Mesothelial cell of epicardium (in vitro differentiated cells): ENCODE data around the gene CSH1. TPM values are rescaled to one million over a fixed set of nuclear protein-coding genes. Genes with fewer than 3 reads are reported as not detected.
"Not testable (repeated sequence)": the region's sequence is repeated elsewhere in the genome, so short reads cannot be mapped to it uniquely, and the experiment has no call there.

Experiments used
- DNase-seq, 2 experiments: peaks; one replicate each; pipeline ENCODE4 v3.0.0; 2021; ENCODE audit warnings: low spot score in 2 of 2; ENCODE audit not compliant: unreplicated experiment in 2 of 2
- H3K27ac Mint-ChIP-seq: 2 replicates; pipeline ENCODE4 v1.8.0; 2021; ENCODE audit warnings: mixed read lengths
- H3K27me3 Mint-ChIP-seq: 2 replicates; pipeline ENCODE4 v1.8.0; 2021; ENCODE audit warnings: low read depth, mixed read lengths
- H3K36me3 Mint-ChIP-seq: 2 replicates; pipeline ENCODE4 v1.8.0; 2021; ENCODE audit warnings: mixed read lengths
- H3K4me1 Mint-ChIP-seq: 2 replicates; pipeline ENCODE4 v1.8.0; 2021; ENCODE audit warnings: mixed read lengths
- H3K4me3 Mint-ChIP-seq: 2 replicates; pipeline ENCODE4 v1.8.0; 2021; ENCODE audit warnings: mild to moderate bottlenecking, moderate library complexity, mixed read lengths
- H3K9me3 Mint-ChIP-seq: 2 replicates; pipeline ENCODE4 v1.8.0; 2021; ENCODE audit warnings: mixed read lengths
- CTCF ChIP-seq: fragments of 200-600 bp; sonication (generic); IDR thresholded peaks from one replicate; pipeline ENCODE4 v1.5.0; 2021; ENCODE audit warnings: antibody characterized with exemption; ENCODE audit not compliant: unreplicated experiment
- total RNA-seq: library from RNA; stranded (reverse); gene quantifications from 3 replicates; pipeline ENCODE4 v1.2.1, GENCODE V29; 2021

The CSH1 gene
- total RNA-seq, 1 donor from 2014 or later, result not detected

- H3K4me3 Mint-ChIP-seq, H3K27ac Mint-ChIP-seq, H3K9me3 Mint-ChIP-seq, DNase-seq, H3K36me3 Mint-ChIP-seq: not testable (repeated sequence)
- Mint-ChIP-seq H3K4me1 (peaks cover 13% of the 10 kb centered on the region), H3K27me3 (peaks cover 20% of the 10 kb centered on the region)
Observed at GRCh38 chr17:63873577-63873976, 22.8 kb downstream of the CSH1 start, which contains the start of gene CSH2. TSS of gene CSH2 (minus strand) at chr17:63873677. CDS start at chr17:63873614, 63 bp downstream.

- H3K36me3 Mint-ChIP-seq, H3K9me3 Mint-ChIP-seq, H3K4me3 Mint-ChIP-seq, DNase-seq, H3K27ac Mint-ChIP-seq, H3K27me3 Mint-ChIP-seq: not testable (repeated sequence)
- H3K4me1 Mint-ChIP-seq, result peaks cover 13% of the 10 kb centered on the region
Observed at GRCh38 chr17:63871646-63872365, 24.6 kb downstream of the CSH1 start.

GRCh38 chr17:63870292-63870665 is 26.1 kb downstream of the CSH1 start:
- H3K27ac Mint-ChIP-seq, result not testable (repeated sequence)

GRCh38 chr17:63869491-63870291 is 26.7 kb downstream of the CSH1 start:
- H3K36me3 Mint-ChIP-seq, DNase-seq, H3K27me3 Mint-ChIP-seq, H3K9me3 Mint-ChIP-seq, H3K4me3 Mint-ChIP-seq: not testable (repeated sequence)
- Mint-ChIP-seq H3K27ac (peak overlapping the region; percentile 90), H3K4me1 (peaks cover 17% of the 10 kb centered on the region)
- TF ChIP-seq CTCF, result peak; percentile 21

More at GRCh38 chr17:63870292-63870665, 26.1 kb downstream of the CSH1 start:
- not testable (repeated sequence) for H3K36me3 Mint-ChIP-seq, H3K27me3 Mint-ChIP-seq, H3K4me3 Mint-ChIP-seq, H3K9me3 Mint-ChIP-seq, DNase-seq
- peaks cover 17% of the 10 kb centered on the region for H3K4me1 Mint-ChIP-seq

- not testable (repeated sequence) for H3K9me3 Mint-ChIP-seq, H3K36me3 Mint-ChIP-seq, H3K4me3 Mint-ChIP-seq, H3K27me3 Mint-ChIP-seq, H3K27ac Mint-ChIP-seq, DNase-seq
- H3K4me1 Mint-ChIP-seq, result peaks cover 17% of the 10 kb centered on the region
Observed at GRCh38 chr17:63866625-63867024, 29.7 kb downstream of the CSH1 start.

GRCh38 chr17:63859257-63859656 is 37.1 kb downstream of the CSH1 start:
- no peaks in the 10 kb centered on the region for H3K9me3 Mint-ChIP-seq

GRCh38 chr17:63856425-63856824 is 39.9 kb downstream of the CSH1 start:
- H3K9me3 Mint-ChIP-seq, H3K27ac Mint-ChIP-seq, H3K4me3 Mint-ChIP-seq, H3K36me3 Mint-ChIP-seq, DNase-seq, H3K4me1 Mint-ChIP-seq: not testable (repeated sequence)
- H3K27me3 Mint-ChIP-seq, result peaks cover 24% of the 10 kb centered on the region

More at GRCh38 chr17:63859257-63859656, 37.1 kb downstream of the CSH1 start:
- DNase-seq, result no peak
- H3K36me3 Mint-ChIP-seq, result no peaks in the 10 kb centered on the region
- H3K27me3 Mint-ChIP-seq, result peaks cover 23% of the 10 kb centered on the region
- H3K27ac Mint-ChIP-seq, result no peak overlapping the region
- no peaks in the 10 kb centered on the region for H3K4me1 Mint-ChIP-seq
- H3K4me3 Mint-ChIP-seq, result no peak overlapping the region
- no peak for TF ChIP-seq CTCF

GRCh38 chr17:63855185-63855584 is 41.2 kb downstream of the CSH1 start:
- H3K27me3 Mint-ChIP-seq, result peaks cover 23% of the 10 kb centered on the region
- no peak for DNase-seq
- H3K4me1 Mint-ChIP-seq, result no peaks in the 10 kb centered on the region
- H3K36me3 Mint-ChIP-seq, result no peaks in the 10 kb centered on the region
- no peak for TF ChIP-seq CTCF
- H3K27ac Mint-ChIP-seq, result no peak overlapping the region
- no peaks in the 10 kb centered on the region for H3K9me3 Mint-ChIP-seq
- no peak overlapping the region for H3K4me3 Mint-ChIP-seq
